Measurements from ENCODE around the gene ADIPOR2. TPM values are rescaled to one million over a fixed set of nuclear protein-coding genes. Genes with fewer than 3 reads are reported as not detected.
"Not testable (repeated sequence)": the region's sequence is repeated elsewhere in the genome, so short reads cannot be mapped to it uniquely, and the experiment has no call there.

ADIPOR2 gene
- total RNA-seq, 1 experiment from 2014 or later = 34.7 TPM

- not testable (repeated sequence) for H2AFZ ChIP-seq (ENCODE audit: low read length); H3K4me1 ChIP-seq (ENCODE audit: low read length); H3K9ac ChIP-seq (ENCODE audit: low read length); H3K4me2 ChIP-seq (ENCODE audit: low read depth, low read length, poor library complexity, severe bottlenecking); H3K9me2 ChIP-seq (replicated peaks; ENCODE audit: insufficient read depth, low read length); DNase-seq; H3K4me3 ChIP-seq (ENCODE audit: low read length); H3K27me3 ChIP-seq (ENCODE audit: low read length); H3K9me3 ChIP-seq (ENCODE audit: low read length); H4K20me1 ChIP-seq (ENCODE audit: insufficient read depth, low read depth, low read length); H3K27ac ChIP-seq (ENCODE audit: low read length)
- Histone ChIP-seq H3K36me3 (ENCODE audit: insufficient read depth, low read length) (peaks cover 11% of the 10 kb centered on the region), H3K79me2 (ENCODE audit: low read length) (peaks cover 99% of the 10 kb centered on the region)
Observed at GRCh38 chr12:1712852-1713251, 22.0 kb downstream of the ADIPOR2 start.

GRCh38 chr12:1713783-1714348 lies 23.0 kb downstream of the ADIPOR2 start:
- not testable (repeated sequence) for H3K9me2 ChIP-seq (replicated peaks; ENCODE audit: insufficient read depth, low read length); H3K27me3 ChIP-seq (ENCODE audit: low read length); H3K4me3 ChIP-seq (ENCODE audit: low read length); DNase-seq; H3K27ac ChIP-seq (ENCODE audit: low read length); H3K9ac ChIP-seq (ENCODE audit: low read length); H3K9me3 ChIP-seq (ENCODE audit: low read length); H3K36me3 ChIP-seq (ENCODE audit: insufficient read depth, low read length); H3K4me1 ChIP-seq (ENCODE audit: low read length); H3K4me2 ChIP-seq (ENCODE audit: low read depth, low read length, poor library complexity, severe bottlenecking); H2AFZ ChIP-seq (ENCODE audit: low read length); H4K20me1 ChIP-seq (ENCODE audit: insufficient read depth, low read depth, low read length)
- H3K79me2 ChIP-seq (ENCODE audit: low read length) = peaks cover 99% of the 10 kb centered on the region

DNA sequence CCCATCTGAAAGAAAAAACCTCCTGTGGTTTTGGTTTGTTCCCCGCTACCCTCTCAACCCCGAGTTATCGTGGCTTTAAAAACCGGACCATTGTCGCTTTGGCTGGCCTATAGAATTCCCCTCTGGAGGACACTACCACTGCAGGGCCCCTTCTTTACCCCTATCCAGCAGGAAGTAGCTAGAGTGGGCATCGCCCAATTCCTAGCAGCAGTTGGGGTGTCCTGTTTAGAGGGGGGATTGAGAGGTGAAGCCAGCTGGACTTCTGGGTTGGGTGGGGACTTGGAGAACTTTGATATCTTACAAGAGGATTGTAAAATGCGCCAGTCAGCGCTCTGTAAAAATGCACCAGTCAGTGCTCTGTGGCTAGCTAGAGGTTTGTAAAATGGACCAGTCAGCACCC lies 24.6 kb downstream of the ADIPOR2 start:
- not testable (repeated sequence) for H4K20me1 ChIP-seq (ENCODE audit: insufficient read depth, low read depth, low read length); H2AFZ ChIP-seq (ENCODE audit: low read length); H3K36me3 ChIP-seq (ENCODE audit: insufficient read depth, low read length); H3K9ac ChIP-seq (ENCODE audit: low read length); H3K4me1 ChIP-seq (ENCODE audit: low read length); H3K27me3 ChIP-seq (ENCODE audit: low read length); DNase-seq; H3K9me2 ChIP-seq (replicated peaks; ENCODE audit: insufficient read depth, low read length); H3K4me2 ChIP-seq (ENCODE audit: low read depth, low read length, poor library complexity, severe bottlenecking); H3K9me3 ChIP-seq (ENCODE audit: low read length); H3K4me3 ChIP-seq (ENCODE audit: low read length); H3K27ac ChIP-seq (ENCODE audit: low read length)
- peaks cover 99% of the 10 kb centered on the region for H3K79me2 ChIP-seq (ENCODE audit: low read length)

GRCh38 chr12:1716215-1716862 lies 25.5 kb downstream of the ADIPOR2 start:
- Histone ChIP-seq H3K27ac (ENCODE audit: low read length) (no peak overlapping the region), H3K4me1 (ENCODE audit: low read length) (peaks cover 9% of the 10 kb centered on the region), H2AFZ (ENCODE audit: low read length) (no peak overlapping the region), H3K9me2 (replicated peaks; ENCODE audit: insufficient read depth, low read length) (no peaks in the 10 kb centered on the region), H4K20me1 (ENCODE audit: insufficient read depth, low read depth, low read length) (no peaks in the 10 kb centered on the region), H3K9ac (ENCODE audit: low read length) (no peak overlapping the region), H3K4me2 (ENCODE audit: low read depth, low read length, poor library complexity, severe bottlenecking) (no peak overlapping the region), H3K36me3 (ENCODE audit: insufficient read depth, low read length) (peaks cover 6% of the 10 kb centered on the region; the same call in 1 of the 2 replicates), H3K79me2 (ENCODE audit: low read length) (peaks cover 99% of the 10 kb centered on the region), H3K4me3 (ENCODE audit: low read length) (no peak overlapping the region), H3K9me3 (ENCODE audit: low read length) (no peaks in the 10 kb centered on the region), H3K27me3 (ENCODE audit: low read length) (no peaks in the 10 kb centered on the region)
- no peak for DNase-seq

DNA sequence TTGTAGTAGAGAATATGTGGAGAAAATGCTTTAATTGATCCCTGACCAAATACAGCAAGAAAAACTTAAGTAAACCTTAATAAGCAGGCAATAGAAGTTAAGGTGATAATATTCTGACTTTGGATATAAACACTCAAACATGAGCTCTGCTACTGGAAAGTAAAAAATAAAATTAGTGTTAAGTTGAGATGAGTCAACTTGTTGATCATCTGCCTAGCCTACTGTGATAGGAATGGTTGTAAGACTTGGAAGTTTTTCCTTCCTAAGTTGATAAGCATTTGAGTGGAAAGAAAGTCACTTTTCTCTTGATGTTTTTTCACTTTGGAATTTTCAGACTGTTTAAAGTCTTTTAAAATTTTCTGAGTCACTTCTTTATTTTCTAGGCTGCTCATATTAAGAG lies 26.0 kb downstream of the ADIPOR2 start:
- Histone ChIP-seq H4K20me1 (ENCODE audit: insufficient read depth, low read depth, low read length) (no peaks in the 10 kb centered on the region), H3K36me3 (ENCODE audit: insufficient read depth, low read length) (peaks cover 6% of the 10 kb centered on the region; the same call in 1 of the 2 replicates), H3K9ac (ENCODE audit: low read length) (no peak overlapping the region), H3K27ac (ENCODE audit: low read length) (no peak overlapping the region), H3K4me3 (ENCODE audit: low read length) (no peak overlapping the region), H3K9me2 (replicated peaks; ENCODE audit: insufficient read depth, low read length) (no peaks in the 10 kb centered on the region), H3K27me3 (ENCODE audit: low read length) (no peaks in the 10 kb centered on the region), H3K4me1 (ENCODE audit: low read length) (peaks cover 9% of the 10 kb centered on the region), H3K9me3 (ENCODE audit: low read length) (no peaks in the 10 kb centered on the region), H2AFZ (ENCODE audit: low read length) (no peak overlapping the region), H3K79me2 (ENCODE audit: low read length) (peaks cover 99% of the 10 kb centered on the region), H3K4me2 (ENCODE audit: low read depth, low read length, poor library complexity, severe bottlenecking) (no peak overlapping the region)
- no peak for DNase-seq

DNA sequence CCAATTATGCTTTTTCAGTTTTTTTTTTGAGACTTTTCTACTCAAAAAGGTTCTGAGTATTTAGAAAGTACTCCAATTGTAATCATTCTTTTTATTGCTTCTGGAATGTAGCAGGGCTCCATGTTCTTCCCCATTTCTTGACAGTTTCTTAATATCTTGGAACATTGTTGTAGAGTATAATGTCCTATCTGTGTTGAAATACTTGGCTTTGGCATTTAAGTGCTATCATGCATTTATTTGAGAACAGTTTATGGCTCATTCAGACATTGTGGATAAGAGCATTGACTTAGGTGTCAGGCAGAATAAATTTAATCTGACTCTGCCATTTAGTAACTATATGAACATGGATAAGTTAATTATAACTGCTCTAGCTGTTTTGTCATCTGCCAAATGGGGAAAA lies 28.3 kb downstream of the ADIPOR2 start:
- Histone ChIP-seq H3K9ac (ENCODE audit: low read length) (no peak overlapping the region), H3K4me2 (ENCODE audit: low read depth, low read length, poor library complexity, severe bottlenecking) (no peak overlapping the region), H3K79me2 (ENCODE audit: low read length) (peaks cover 99% of the 10 kb centered on the region), H3K4me1 (ENCODE audit: low read length) (peaks cover 9% of the 10 kb centered on the region), H3K9me2 (replicated peaks; ENCODE audit: insufficient read depth, low read length) (no peaks in the 10 kb centered on the region), H2AFZ (ENCODE audit: low read length) (no peak overlapping the region), H4K20me1 (ENCODE audit: insufficient read depth, low read depth, low read length) (no peaks in the 10 kb centered on the region), H3K4me3 (ENCODE audit: low read length) (no peak overlapping the region), H3K36me3 (ENCODE audit: insufficient read depth, low read length) (peaks cover 4% of the 10 kb centered on the region; the same call in 1 of the 2 replicates), H3K27ac (ENCODE audit: low read length) (no peak overlapping the region), H3K9me3 (ENCODE audit: low read length) (no peaks in the 10 kb centered on the region), H3K27me3 (ENCODE audit: low read length) (no peaks in the 10 kb centered on the region)
- no peak for DNase-seq

DNA sequence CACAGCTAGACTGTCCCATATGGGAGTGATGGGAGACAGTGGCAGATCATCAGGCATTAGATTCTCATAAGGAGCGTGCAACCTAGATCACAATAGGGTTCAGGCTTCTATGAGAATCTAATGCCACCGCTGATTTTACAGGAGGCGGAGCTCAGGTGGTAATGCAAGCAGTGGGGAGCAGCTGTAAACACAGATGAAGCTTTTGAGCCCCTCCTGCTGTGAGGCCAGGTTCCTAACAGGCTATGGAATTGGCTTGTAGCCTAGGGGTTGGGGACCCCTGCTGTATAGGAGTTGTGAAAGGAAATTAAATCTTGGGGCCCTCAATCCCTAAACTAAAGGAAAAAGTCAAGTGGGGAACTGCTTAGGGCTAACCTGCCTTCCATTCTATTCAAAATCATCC lies 29.6 kb downstream of the ADIPOR2 start:
- H3K36me3 ChIP-seq (ENCODE audit: insufficient read depth, low read length) = peaks cover 3% of the 10 kb centered on the region; the same call in 1 of the 2 replicates
- H3K4me1 ChIP-seq (ENCODE audit: low read length) = peaks cover 9% of the 10 kb centered on the region
- no peak overlapping the region for H3K27ac ChIP-seq (ENCODE audit: low read length)
- H3K9ac ChIP-seq (ENCODE audit: low read length) = no peak overlapping the region
- H3K79me2 ChIP-seq (ENCODE audit: low read length) = peaks cover 99% of the 10 kb centered on the region
- no peak overlapping the region for H2AFZ ChIP-seq (ENCODE audit: low read length)
- H3K9me2 ChIP-seq (replicated peaks; ENCODE audit: insufficient read depth, low read length) = no peaks in the 10 kb centered on the region
- H4K20me1 ChIP-seq (ENCODE audit: insufficient read depth, low read depth, low read length) = no peaks in the 10 kb centered on the region
- no peak overlapping the region for H3K4me3 ChIP-seq (ENCODE audit: low read length)
- no peak for DNase-seq
- H3K27me3 ChIP-seq (ENCODE audit: low read length) = no peaks in the 10 kb centered on the region
- no peaks in the 10 kb centered on the region for H3K9me3 ChIP-seq (ENCODE audit: low read length)
- H3K4me2 ChIP-seq (ENCODE audit: low read depth, low read length, poor library complexity, severe bottlenecking) = no peak overlapping the region

GRCh38 chr12:1723721-1724120 lies 32.9 kb downstream of the ADIPOR2 start:
- no peaks in the 10 kb centered on the region for H3K27me3 ChIP-seq (ENCODE audit: low read length)
- no peaks in the 10 kb centered on the region for H4K20me1 ChIP-seq (ENCODE audit: insufficient read depth, low read depth, low read length)

More at GRCh38 chr12:1723721-1724120, 32.9 kb downstream of the ADIPOR2 start:
- no peaks in the 10 kb centered on the region for H3K4me1 ChIP-seq (ENCODE audit: low read length)
- no peak overlapping the region for H3K4me3 ChIP-seq (ENCODE audit: low read length)
- no peak overlapping the region for H2AFZ ChIP-seq (ENCODE audit: low read length)
- H3K4me2 ChIP-seq (ENCODE audit: low read depth, low read length, poor library complexity, severe bottlenecking) = no peak overlapping the region
- H3K27ac ChIP-seq (ENCODE audit: low read length) = no peak overlapping the region
- H3K9ac ChIP-seq (ENCODE audit: low read length) = no peak overlapping the region
- H3K9me3 ChIP-seq (ENCODE audit: low read length) = no peaks in the 10 kb centered on the region
- H3K9me2 ChIP-seq (replicated peaks; ENCODE audit: insufficient read depth, low read length) = no peaks in the 10 kb centered on the region
- peaks cover 97% of the 10 kb centered on the region for H3K79me2 ChIP-seq (ENCODE audit: low read length)
- H3K36me3 ChIP-seq (ENCODE audit: insufficient read depth, low read length) = peaks cover 3% of the 10 kb centered on the region; the same call in 1 of the 2 replicates
- DNase-seq = no peak

Measured in Karpas-422 (cell line).